GM18505 (cell line): ENCODE data around the gene MS4A2.
"Not testable (repeated sequence)": the region's sequence is repeated elsewhere in the genome, so short reads cannot be mapped to it uniquely, and the experiment has no call there.

Experiments used
- ATAC-seq: cut with Tn5 transposase; IDR thresholded peaks from one replicate; pipeline ENCODE4 v1.9.1; 2021; ENCODE audit not compliant: unreplicated experiment
- POLR2A ChIP-seq: IDR thresholded peaks from 4 replicates; pipeline ENCODE4 v1.6.1; 2011; ENCODE audit warnings: borderline replicate concordance; ENCODE audit not compliant: insufficient read depth, insufficient read length; ENCODE audit errors: extremely low read depth

The MS4A2 gene

DNA sequence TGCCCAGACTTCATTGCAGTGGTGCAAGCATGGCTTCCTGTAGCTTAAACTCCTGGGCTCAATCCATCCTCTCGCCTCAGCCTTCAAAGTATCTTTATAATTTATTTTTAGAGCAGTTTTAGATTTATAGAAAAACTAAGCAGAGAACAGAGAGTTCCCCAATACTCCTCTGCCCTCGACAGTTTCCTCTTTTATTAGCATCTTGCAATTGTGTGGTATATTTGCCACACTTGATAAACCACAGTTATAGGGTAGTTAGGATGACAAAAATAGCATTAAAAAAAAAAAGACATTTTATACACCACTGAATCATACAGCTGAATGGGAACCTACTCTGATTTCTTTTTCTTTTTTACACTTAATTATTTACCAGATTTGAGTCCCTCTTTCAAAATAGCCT lies 31.2 kb downstream of the MS4A2 start:
- no peak for ATAC-seq
- no peak for TF ChIP-seq POLR2A

DNA sequence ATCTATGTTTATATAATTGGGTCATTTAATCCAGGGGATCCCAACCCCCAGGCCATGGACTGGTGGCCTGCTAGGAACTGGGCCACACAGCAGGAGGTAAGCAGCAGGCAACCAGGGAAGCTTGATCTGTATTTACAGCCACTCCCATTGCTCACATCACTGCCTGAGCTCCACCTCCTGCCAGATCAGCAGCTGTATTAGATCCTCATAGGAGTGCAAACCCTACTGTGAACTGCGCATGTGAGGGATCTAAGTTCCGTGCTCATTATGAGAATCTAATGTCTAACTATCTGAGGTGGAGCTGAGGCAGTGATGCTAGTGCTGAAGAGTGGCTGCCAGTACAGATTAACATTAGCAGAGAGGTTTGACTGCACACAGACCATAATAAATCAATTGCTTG lies 32.8 kb downstream of the MS4A2 start:
- no peak for TF ChIP-seq POLR2A
- no peak for ATAC-seq

DNA sequence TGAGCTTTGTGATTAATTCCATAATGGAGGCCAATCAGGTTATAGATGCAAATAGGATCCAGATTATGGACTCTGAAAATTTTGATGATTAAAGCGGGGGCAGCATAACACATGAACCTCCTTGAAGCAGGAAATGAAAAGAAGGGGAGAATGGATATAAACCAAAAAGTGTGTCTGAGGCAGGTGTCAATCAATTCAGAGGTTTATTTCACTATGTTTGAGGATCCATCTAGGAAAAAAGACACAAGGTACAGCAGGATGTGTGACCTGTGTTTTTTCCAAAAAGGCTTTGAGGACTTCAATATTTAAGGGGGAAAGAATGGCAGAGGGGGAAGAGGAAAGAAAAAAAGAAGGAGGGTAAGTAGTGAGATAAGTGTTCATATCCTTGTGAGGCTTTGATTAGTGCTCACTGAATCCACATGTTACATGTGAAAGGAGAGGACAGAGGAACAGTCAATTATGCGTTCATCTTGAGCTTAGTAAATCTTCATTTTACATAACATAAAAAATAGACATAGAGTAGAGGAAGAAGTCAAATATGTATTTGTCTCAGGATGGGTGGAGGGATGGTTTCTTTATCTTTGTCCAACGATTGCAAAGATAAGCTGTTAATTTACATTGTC lies 34.1 kb downstream of the MS4A2 start:
- no peak for ATAC-seq
- no peak for TF ChIP-seq POLR2A

DNA sequence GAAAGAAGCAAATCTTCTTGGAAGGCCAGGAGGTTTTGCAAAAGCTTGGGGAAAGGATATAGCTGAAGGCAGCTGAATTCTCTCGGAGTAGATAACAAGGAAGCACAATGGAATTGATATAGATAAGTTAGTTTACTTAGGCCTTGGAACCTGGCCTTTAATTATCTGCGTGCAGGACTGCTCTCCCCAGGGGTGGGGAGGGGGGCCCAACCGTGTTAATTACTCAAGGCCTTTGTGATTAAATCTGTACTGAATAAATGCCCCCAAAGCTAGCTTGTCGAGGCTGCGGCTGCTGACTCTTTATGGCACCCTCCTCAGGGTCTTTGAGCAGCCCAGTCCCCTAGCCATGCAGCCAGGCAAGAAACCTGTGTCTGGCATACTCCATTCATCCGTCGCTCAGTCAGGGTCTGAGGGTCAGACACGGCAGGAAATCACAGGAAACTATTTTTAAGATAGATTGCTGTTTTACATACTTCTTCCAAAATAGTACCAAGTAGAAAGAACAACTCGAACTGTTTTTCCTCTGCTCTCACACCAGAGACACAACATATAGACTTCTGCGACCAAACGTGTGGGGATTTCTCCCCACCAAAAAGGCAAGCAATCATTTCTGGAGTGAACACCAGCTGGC lies 36.5 kb downstream of the MS4A2 start:
- no peak for ATAC-seq
- TF ChIP-seq POLR2A, result no peak

DNA sequence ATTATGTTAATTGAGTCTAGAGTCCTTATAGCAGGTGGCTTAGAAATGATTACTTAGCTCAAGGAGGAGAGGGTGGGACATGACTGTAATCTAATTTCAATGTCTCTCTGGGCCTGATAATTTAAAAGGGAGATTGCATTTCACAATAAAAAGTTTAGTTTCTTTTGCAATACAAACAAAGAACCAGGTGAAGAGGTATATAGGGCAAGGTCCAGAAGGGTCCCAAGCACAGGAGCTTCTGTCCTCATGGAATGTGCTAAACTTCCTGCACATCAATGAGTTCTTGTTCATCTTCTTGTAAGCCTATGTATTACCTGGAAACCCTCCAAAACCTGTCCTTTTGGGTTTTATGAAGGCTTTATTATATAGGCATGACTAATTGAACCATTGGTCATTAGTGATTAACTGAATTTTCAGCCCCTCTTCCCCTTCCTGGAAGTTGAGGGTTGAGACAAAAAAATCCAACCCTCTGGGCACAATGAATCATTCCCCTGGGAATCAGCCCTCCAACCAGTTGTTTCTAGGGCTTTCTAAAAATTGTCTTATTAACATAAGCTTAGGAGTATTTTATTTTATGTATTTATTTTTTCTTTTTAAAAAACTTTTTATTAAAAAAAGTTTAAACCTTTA lies 37.6 kb downstream of the MS4A2 start:
- no peak for TF ChIP-seq POLR2A
- ATAC-seq, result no peak

DNA sequence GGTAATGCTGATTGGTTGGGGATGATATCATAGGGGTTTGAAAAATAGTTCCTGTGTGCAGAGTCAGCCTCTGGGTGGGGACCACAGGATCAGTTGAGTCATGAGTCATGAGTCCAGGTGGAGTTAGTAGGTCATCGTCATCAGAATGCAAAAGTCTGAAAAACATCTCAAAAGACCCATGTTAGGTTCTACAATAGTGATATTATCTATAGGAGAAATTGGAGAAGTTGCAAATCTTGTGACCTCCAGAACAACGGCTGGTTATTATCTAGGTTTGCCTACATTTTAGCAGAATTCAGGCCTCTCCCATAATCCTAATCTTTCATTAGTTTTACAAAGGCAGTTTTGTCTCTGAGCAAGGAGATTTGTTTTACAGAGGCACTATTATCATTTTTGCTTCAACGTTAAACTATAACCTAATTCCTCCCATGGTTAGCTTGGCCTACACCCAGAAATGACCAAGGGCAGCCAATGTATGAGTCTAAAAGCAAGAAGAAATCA lies 38.9 kb downstream of the MS4A2 start:
- ATAC-seq, result no peak
- no peak for TF ChIP-seq POLR2A

DNA sequence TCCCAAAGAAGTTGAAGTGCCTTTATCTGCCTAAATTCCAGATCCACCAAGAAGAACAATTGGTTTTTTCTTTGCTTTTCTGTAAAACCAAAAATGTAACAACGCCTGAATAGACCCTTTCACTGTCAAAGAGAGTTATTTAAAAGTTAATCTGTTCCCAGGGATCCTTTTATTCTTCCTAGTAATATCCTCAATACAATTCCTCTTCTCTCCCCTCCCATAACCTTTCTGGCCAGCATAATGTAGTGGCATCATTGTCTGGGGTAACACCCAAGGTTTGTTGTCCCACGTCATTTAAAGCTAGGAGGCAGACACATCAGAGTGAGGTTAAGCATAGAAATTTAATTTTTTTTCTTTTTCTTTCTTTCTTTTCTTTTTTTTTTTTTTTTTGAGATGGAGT lies 39.9 kb downstream of the MS4A2 start:
- TF ChIP-seq POLR2A, result no peak
- ATAC-seq, result no peak

DNA sequence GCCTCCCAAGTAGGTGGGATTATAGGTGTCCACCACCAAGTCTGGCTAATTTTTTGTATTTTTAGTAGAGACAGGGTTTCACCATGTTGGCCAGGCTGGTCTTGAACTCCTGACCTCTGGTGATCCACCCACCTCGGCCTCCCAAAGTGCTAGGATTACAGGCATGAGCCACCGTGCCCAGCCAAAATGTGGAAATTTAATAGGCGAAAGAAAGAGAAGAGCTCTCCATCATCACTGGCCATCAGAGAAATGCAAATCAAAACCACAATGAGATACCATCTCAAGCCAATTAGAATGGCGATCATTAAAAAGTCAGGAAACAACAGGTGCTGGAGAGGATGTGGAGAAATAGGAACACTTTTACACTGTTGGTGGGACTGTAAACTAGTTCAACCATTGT lies 40.4 kb downstream of the MS4A2 start:
- not testable (repeated sequence) for ATAC-seq

DNA sequence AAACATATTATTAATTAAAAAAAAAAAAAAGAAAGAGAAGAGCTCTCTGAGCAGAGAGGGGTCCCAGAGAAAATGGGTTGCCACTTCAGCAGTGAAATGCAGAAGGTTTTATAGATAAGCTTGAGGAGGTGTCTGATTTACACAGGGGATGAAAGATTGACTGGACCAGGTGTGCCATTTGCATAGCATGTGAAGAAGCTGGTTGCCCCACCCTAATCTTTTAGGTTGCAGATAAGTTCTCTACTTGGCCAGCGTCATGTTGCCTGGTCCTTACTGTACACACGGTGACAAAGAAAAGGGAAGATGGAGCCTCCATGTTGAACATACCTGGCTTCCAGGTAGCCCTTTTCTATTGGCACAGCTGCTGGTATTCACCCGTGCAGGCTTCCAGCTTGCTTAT lies 41.4 kb downstream of the MS4A2 start:
- no peak for TF ChIP-seq POLR2A
- no peak for ATAC-seq

DNA sequence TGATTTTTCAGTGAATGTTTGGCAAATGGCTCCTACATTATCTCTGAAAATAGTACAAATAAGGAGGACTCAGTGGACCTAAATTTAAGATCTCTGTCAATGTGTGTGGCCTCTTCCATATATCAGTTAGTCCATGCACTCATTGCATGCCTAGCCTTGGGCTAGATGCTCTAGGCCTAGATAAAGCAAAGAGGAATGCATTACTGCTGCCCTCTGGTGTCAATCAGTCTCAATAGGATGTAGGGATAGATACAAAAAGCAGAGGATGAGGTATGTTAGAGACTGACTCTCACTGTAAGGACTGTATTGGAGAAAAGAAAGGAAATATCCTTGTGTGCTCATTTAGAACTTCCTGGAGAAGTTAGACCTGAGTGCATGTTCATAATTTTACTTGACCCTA lies 42.0 kb downstream of the MS4A2 start:
- no peak for TF ChIP-seq POLR2A
- ATAC-seq, result no peak

DNA sequence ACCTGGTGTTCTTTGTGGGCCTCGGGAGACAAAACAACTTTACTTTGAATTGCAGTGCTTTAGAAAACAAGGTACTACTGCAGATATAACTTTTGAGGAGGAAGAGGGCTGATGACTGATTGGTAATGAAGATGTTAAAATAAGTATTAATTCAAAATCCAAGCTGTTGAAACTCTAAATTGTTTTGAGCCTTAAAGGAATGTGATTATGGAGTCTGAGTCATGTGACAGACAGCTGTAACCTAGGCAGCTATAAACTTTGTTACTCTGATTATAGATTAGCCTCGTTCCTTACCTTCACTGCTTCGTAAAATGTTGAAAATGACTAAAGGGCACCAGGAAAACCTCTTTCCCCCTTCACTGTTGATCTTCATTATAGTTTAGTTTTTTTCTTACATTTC lies 43.4 kb downstream of the MS4A2 start:
- no peak for TF ChIP-seq POLR2A
- ATAC-seq, result no peak

DNA sequence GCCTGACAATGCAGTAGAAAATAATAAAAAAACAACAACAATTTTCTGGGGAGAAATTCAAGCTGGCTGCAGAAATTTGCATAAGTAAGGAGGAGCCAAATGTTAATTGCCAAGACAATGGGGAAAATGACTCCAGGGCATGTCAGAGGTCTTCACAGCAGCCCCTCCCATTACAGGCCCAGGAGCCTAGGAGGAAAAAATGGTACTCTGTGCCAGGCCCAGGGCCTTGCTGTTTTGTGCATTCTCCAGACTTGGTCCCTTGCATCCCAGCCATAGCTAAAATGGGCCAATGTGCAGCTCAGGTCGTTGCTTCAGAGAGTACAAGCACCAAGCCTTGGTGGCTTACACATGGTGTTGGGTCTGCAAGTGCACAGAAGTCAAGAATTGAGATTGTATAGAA lies 45.5 kb downstream of the MS4A2 start:
- no peak for TF ChIP-seq POLR2A
- ATAC-seq, result no peak

DNA sequence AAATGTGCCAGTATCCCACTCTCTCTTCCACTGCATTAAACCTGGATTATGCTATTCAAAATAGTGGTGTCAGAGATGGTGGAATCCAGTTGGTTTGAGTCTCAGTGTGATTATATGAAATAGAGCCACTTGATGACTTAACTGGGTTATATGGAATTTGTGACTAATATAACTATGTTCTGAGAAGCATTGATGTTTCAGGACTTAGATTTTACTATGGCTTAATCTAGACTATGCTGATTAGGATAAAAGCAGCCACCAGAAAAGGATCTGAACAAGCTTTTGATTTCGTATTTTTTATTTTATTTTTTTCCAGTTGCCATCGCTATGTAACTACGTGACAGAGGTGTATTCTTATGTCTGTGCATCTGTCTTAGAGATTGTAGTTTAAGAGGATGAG lies 55.3 kb downstream of the MS4A2 start:
- TF ChIP-seq POLR2A, result no peak
- no peak for ATAC-seq

DNA sequence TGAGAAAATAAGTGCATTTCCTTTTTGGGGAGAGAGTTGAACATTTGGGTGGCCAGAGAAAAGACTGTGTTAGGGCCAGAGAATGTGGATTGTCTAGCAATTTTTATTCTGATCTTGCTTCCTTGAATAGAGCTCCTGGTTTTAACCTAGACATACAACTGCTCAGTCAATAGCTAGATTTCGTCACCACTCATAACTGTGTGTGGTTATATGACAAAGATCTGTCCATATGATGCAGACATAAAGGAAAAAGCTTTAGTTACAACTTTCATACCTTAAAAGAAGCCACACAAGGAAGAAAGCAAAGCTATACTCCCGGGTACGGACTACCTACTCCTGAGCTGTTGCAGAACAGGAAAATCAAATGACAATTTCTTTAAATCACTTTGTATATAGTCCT lies 57.2 kb downstream of the MS4A2 start:
- ATAC-seq, result no peak
- no peak for TF ChIP-seq POLR2A
